GM12891 (cell line): Measurements from ENCODE around the gene SLCO1B3.

ENCODE experiments used
- POLR2A ChIP-seq: IDR thresholded peaks from 2 replicates; pipeline ENCODE4 v1.6.1; 2011; ENCODE audit warnings: low read depth, low read length, control low read depth
- POLR2AphosphoS5 ChIP-seq: IDR thresholded peaks from 2 replicates; pipeline ENCODE4 v1.6.1; 2011; ENCODE audit warnings: low read depth, low read length, control low read depth

GRCh38 chr12:20815574-20815973 is 5.1 kb downstream of the SLCO1B3 start:
- TF ChIP-seq POLR2AphosphoS5 = no peak
- no peak for TF ChIP-seq POLR2A
